ENCODE results near the gene ECHS1. TPM values are rescaled to one million over a fixed set of nuclear protein-coding genes. Genes with fewer than 3 reads are reported as not detected.

Gene ECHS1
- total and polyA plus RNA-seq, 2 experiments from 2014 or later = 92.1 to 127 TPM

GRCh38 chr10:133318494-133319127 is 54.5 kb downstream of the ECHS1 start (continued):
- TF ChIP-seq ZNF462 (CRISPR knock-in tag; IDR thresholded peaks at IDR 0.05) (no peak), JUNB (IDR thresholded peaks at IDR 0.05; ENCODE audit: unreplicated experiment) (no peak), ETS1 (IDR thresholded peaks at IDR 0.05) (no peak), CREB1 (CRISPR knock-in tag; IDR thresholded peaks at IDR 0.05; ENCODE audit: low read depth) (peak; percentile 42; the same call in 1 of the 2 replicates)

- H3K4me3 ChIP-seq = no peak overlapping the region
- H3K4me1 ChIP-seq (ENCODE audit: insufficient read depth) = no peaks in the 10 kb centered on the region
- H3K9me2 ChIP-seq (ENCODE audit: insufficient read depth) = no peaks in the 10 kb centered on the region
- H3K79me2 ChIP-seq (replicated peaks; ENCODE audit: insufficient read depth) = no peaks in the 10 kb centered on the region
- DNase-seq (ENCODE audit: low spot score) (no peak), ATAC-seq (no peak)
- H3K27ac ChIP-seq (ENCODE audit: low read depth) = no peak overlapping the region
- Mint-ChIP-seq H3K27me3 (ENCODE audit: insufficient read depth, low read depth, poor library complexity) (peaks cover 24% of the 10 kb centered on the region), H3K36me3 (ENCODE audit: low read depth) (peaks cover 6% of the 10 kb centered on the region), H3K4me1 (no peaks in the 10 kb centered on the region), H3K27ac (no peak overlapping the region), H3K9me3 (peaks cover 4% of the 10 kb centered on the region; the same call in 2 of the 3 replicates), H3K4me3 (no peak overlapping the region)
- peaks cover 3% of the 10 kb centered on the region; the same call in 1 of the 2 replicates for H3K27me3 ChIP-seq (ENCODE audit: insufficient read depth)
- H3K36me3 ChIP-seq (ENCODE audit: insufficient read depth) = no peaks in the 10 kb centered on the region
- H2AFZ ChIP-seq = no peak overlapping the region
- no peaks in the 10 kb centered on the region for H4K20me1 ChIP-seq (replicated peaks; ENCODE audit: insufficient read depth)
- no peaks in the 10 kb centered on the region for H3F3A ChIP-seq (replicated peaks; ENCODE audit: low read depth)
- H3K4me2 ChIP-seq = no peak overlapping the region
- TF ChIP-seq ZNF462 (CRISPR knock-in tag; IDR thresholded peaks at IDR 0.05) = no peak
- no peak for TF ChIP-seq CREB1 (CRISPR knock-in tag; IDR thresholded peaks at IDR 0.05; ENCODE audit: low read depth)
- TF ChIP-seq ETS1 (IDR thresholded peaks at IDR 0.05) = no peak
- TF ChIP-seq EZH2phosphoT487 (IDR thresholded peaks at IDR 0.05; ENCODE audit: unreplicated experiment) = no peak
- TF ChIP-seq JUNB (IDR thresholded peaks at IDR 0.05; ENCODE audit: unreplicated experiment) = no peak
These were observed 56.4 kb downstream of the ECHS1 start for GRCh38 chr10:133316732-133317131.

Data from GM23338 (cell line).